ENCODE data around the gene CLRN3. TPM values are rescaled to one million over a fixed set of nuclear protein-coding genes. Genes with fewer than 3 reads are reported as not detected.

Gene CLRN3
- total RNA-seq, 3 donors from 2014 or later = 0.98 TPM; not detected in 2

- no peak overlapping the region for H3K4me3 ChIP-seq
- no peak overlapping the region for H3K27ac ChIP-seq
- intact Hi-C loops (cut with DNase I; ENCODE audit: low total_unique reads) = no loop called here
- no peak for TF ChIP-seq CTCF (IDR thresholded peaks at IDR 0.05)
- no peak for TF ChIP-seq POLR2AphosphoS5 (IDR thresholded peaks at IDR 0.05)
- no peak for TF ChIP-seq POLR2A (IDR thresholded peaks at IDR 0.05)
- DNase-seq (ENCODE audit: low spot score in 2 of 2) = no peak
- H3K27me3 ChIP-seq = no peaks in the 10 kb centered on the region
- no peaks in the 10 kb centered on the region for H3K4me1 ChIP-seq
- H3K9me3 ChIP-seq = no peaks in the 10 kb centered on the region
- H3K36me3 ChIP-seq = no peaks in the 10 kb centered on the region
These were observed 17.3 kb downstream of the CLRN3 start for GRCh38 chr10:127875449-127875765.

GRCh38 chr10:127874671-127875448 is 17.9 kb downstream of the CLRN3 start:
- H3K27ac ChIP-seq = no peak overlapping the region
- intact Hi-C loops (cut with DNase I; ENCODE audit: low total_unique reads) = no loop called here
- H3K27me3 ChIP-seq = no peaks in the 10 kb centered on the region
- no peak for DNase-seq (ENCODE audit: low spot score in 2 of 2)
- H3K9me3 ChIP-seq = peaks cover 0 to 3% of the 10 kb centered on the region in 2 donors
- TF ChIP-seq POLR2A (IDR thresholded peaks at IDR 0.05) (no peak), POLR2AphosphoS5 (IDR thresholded peaks at IDR 0.05) (no peak), CTCF (IDR thresholded peaks at IDR 0.05) (no peak)
- no peak overlapping the region for H3K4me3 ChIP-seq
- no peaks in the 10 kb centered on the region for H3K4me1 ChIP-seq
- H3K36me3 ChIP-seq = no peaks in the 10 kb centered on the region

GRCh38 chr10:127873901-127874470 is 18.8 kb downstream of the CLRN3 start:
- Histone ChIP-seq H3K4me3 (no peak overlapping the region), H3K9me3 (peaks cover 0 to 11% of the 10 kb centered on the region in 2 donors), H3K4me1 (no peaks in the 10 kb centered on the region), H3K27ac (no peak overlapping the region), H3K36me3 (no peaks in the 10 kb centered on the region), H3K27me3 (no peaks in the 10 kb centered on the region)
- DNase-seq (ENCODE audit: low spot score in 2 of 2) = no peak
- no peak for TF ChIP-seq POLR2AphosphoS5 (IDR thresholded peaks at IDR 0.05)
- TF ChIP-seq POLR2A (IDR thresholded peaks at IDR 0.05) = no peak
- no peak for TF ChIP-seq CTCF (IDR thresholded peaks at IDR 0.05)
- intact Hi-C loops (cut with DNase I; ENCODE audit: low total_unique reads) = no loop called here

- no peaks in the 10 kb centered on the region for H3K4me1 ChIP-seq
- TF ChIP-seq CTCF (IDR thresholded peaks at IDR 0.05) (no peak), POLR2AphosphoS5 (IDR thresholded peaks at IDR 0.05) (no peak), POLR2A (IDR thresholded peaks at IDR 0.05) (no peak)
- DNase-seq (ENCODE audit: low spot score in 2 of 2) = no peak
- no peak overlapping the region for H3K4me3 ChIP-seq
- no peak overlapping the region for H3K27ac ChIP-seq
- no peaks in the 10 kb centered on the region for H3K36me3 ChIP-seq
- H3K27me3 ChIP-seq = no peaks in the 10 kb centered on the region
- H3K9me3 ChIP-seq = peaks cover 0 to 13% of the 10 kb centered on the region in 2 donors
- intact Hi-C loops (cut with DNase I; ENCODE audit: low total_unique reads) = no loop called here
These were observed 19.7 kb downstream of the CLRN3 start for GRCh38 chr10:127872871-127873600.

Measured in breast epithelium (tissue), 4 donors.